ENCODE data around the gene GALNT5.

DNA sequence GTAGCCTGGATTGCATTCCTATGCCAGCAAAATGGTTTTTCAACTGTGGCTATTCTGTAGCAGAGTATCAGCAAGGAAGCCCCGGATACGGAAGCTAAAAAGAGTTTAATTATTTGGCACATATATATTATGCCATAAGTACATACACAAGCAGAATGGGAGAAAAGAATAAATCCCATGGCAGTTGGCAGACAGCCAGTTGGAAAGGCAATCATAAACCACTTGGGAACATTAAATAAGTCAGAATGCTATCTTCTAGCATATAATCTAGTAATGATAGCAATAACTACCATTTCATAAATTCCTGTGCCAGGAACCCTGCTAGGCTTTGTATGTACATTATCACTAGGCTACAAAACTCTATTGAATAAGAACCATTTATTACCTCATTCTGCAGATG, 26.0 kb downstream of the GALNT5 start:
- TF ChIP-seq EZH2 (IDR thresholded peaks at IDR 0.05; ENCODE audit: insufficient read depth, low read length): no peak
- TF ChIP-seq CTCF (IDR thresholded peaks at IDR 0.05; ENCODE audit: insufficient read depth, low read depth, low read length): no peak
